Breast epithelium (tissue), 4 donors: Measurements from ENCODE around the gene INIP. TPM values are rescaled to one million over a fixed set of nuclear protein-coding genes. Genes with fewer than 3 reads are reported as not detected.

ENCODE experiments used
- DNase-seq, 2 donors: peaks; one replicate each; pipeline ENCODE4 v3.0.0-alpha.2; 2019; ENCODE audit warnings: low spot score in 2 of 2
- H3K27ac ChIP-seq, 2 donors: fragments of 200-600 bp; sonication (generic) in 1 of 2; one replicate each; pipeline ENCODE4 v1.5.1; 2016 to 2019; ENCODE audit warnings: mild to moderate bottlenecking in 1 of 2
- H3K27me3 ChIP-seq, 2 donors: fragments of 200-600 bp; sonication (generic) in 1 of 2; one replicate each; pipeline versions ENCODE4 v1.5.1 to v1.6.0; 2017 to 2019; ENCODE audit warnings: control low read depth in 1 of 2, mild to moderate bottlenecking in 1 of 2
- H3K36me3 ChIP-seq: fragments of 200-600 bp; one replicate; pipeline ENCODE4 v1.5.1; 2019
- H3K4me1 ChIP-seq, 2 donors: fragments of 200-600 bp; sonication (generic); one replicate each; pipeline ENCODE4 v1.5.1; 2016 to 2019; ENCODE audit warnings: control low read depth in 1 of 2
- H3K4me3 ChIP-seq, 3 donors: fragments of 200-600 bp; sonication (generic); 1 replicate in 2 of 3; 2 replicates in 1 of 3; pipeline ENCODE4 v1.5.1; 2016 to 2019; ENCODE audit warnings: mild to moderate bottlenecking in 3 of 3, moderate library complexity in 2 of 3
- H3K9me3 ChIP-seq, 2 donors: fragments of 200-600 bp; sonication (generic) in 1 of 2; one replicate each; pipeline ENCODE4 v1.5.1; 2016 to 2019; ENCODE audit warnings: control low read depth in 1 of 2
- POLR2A ChIP-seq: fragments of 450-650 bp; IDR thresholded peaks from one replicate; pipeline ENCODE4 v1.6.1; 2016; ENCODE audit warnings: antibody characterized with exemption, mild to moderate bottlenecking, moderate library complexity
- POLR2AphosphoS5 ChIP-seq, 3 donors: sonication (generic); formaldehyde crosslinking; IDR thresholded peaks; one replicate each; pipeline ENCODE4 v1.6.1; 2017; ENCODE audit warnings: antibody characterized with exemption in 3 of 3
- intact Hi-C: fragments of 100-400 bp; cut with DNase I; formaldehyde crosslinking; loops from one replicate; pipeline ENCODE4 v1.15.1; 2023; ENCODE audit warnings: low total_unique reads
- total RNA-seq, 3 donors: library from RNA; depleted of rRNA; stranded (reverse); fragments of >200 nt; gene quantifications; one replicate each; pipeline ENCODE4 v1.1.0, GENCODE V29; 2016
- TF ChIP-seq, protein P1 (sequence below), 3 donors: fragments of 450-650 bp; IDR thresholded peaks; one replicate each; pipeline ENCODE4 v1.5.1; 2016 to 2017; ENCODE audit warnings: antibody characterized with exemption in 3 of 3, mild to moderate bottlenecking in 3 of 3, moderate library complexity in 3 of 3

The INIP gene
- total RNA-seq, 3 donors from 2014 or later, result 21.0 to 25.6 (median 21.9) TPM

- intact Hi-C loops, result loop anchor here (5.0 kb wide), 1 partner anchor 518 kb away; no protein-coding TSS in a partner anchor
- DNase-seq, result no peak
- Histone ChIP-seq H3K27ac (no peak overlapping the region), H3K4me1 (no peaks in the 10 kb centered on the region), H3K4me3 (no peak overlapping the region), H3K9me3 (no peaks in the 10 kb centered on the region), H3K27me3 (no peaks in the 10 kb centered on the region), H3K36me3 (no peaks in the 10 kb centered on the region)
- TF ChIP-seq POLR2AphosphoS5 (IDR thresholded peaks at IDR 0.05), result no peak
- TF ChIP-seq, protein P1, sequence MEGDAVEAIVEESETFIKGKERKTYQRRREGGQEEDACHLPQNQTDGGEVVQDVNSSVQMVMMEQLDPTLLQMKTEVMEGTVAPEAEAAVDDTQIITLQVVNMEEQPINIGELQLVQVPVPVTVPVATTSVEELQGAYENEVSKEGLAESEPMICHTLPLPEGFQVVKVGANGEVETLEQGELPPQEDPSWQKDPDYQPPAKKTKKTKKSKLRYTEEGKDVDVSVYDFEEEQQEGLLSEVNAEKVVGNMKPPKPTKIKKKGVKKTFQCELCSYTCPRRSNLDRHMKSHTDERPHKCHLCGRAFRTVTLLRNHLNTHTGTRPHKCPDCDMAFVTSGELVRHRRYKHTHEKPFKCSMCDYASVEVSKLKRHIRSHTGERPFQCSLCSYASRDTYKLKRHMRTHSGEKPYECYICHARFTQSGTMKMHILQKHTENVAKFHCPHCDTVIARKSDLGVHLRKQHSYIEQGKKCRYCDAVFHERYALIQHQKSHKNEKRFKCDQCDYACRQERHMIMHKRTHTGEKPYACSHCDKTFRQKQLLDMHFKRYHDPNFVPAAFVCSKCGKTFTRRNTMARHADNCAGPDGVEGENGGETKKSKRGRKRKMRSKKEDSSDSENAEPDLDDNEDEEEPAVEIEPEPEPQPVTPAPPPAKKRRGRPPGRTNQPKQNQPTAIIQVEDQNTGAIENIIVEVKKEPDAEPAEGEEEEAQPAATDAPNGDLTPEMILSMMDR (IDR thresholded peaks at IDR 0.05), result no peak
- no peak for TF ChIP-seq POLR2A
Observed at GRCh38 chr9:112664531-112664930, 53.4 kb downstream of the INIP start.

GRCh38 chr9:112663681-112664080 is 54.2 kb downstream of the INIP start:
- TF ChIP-seq, protein P1 (IDR thresholded peaks at IDR 0.05), result no peak
- TF ChIP-seq POLR2AphosphoS5 (IDR thresholded peaks at IDR 0.05) (no peak), POLR2A (no peak)
- H3K27ac ChIP-seq, result no peak overlapping the region
- H3K4me3 ChIP-seq, result no peak overlapping the region
- no peaks in the 10 kb centered on the region for H3K27me3 ChIP-seq
- no peaks in the 10 kb centered on the region for H3K9me3 ChIP-seq
- intact Hi-C loops, result loop anchor here (5.0 kb wide), 1 partner anchor 519 kb away; no protein-coding TSS in a partner anchor
- no peaks in the 10 kb centered on the region for H3K4me1 ChIP-seq
- DNase-seq, result no peak
- H3K36me3 ChIP-seq, result no peaks in the 10 kb centered on the region

GRCh38 chr9:112659906-112660305 is 58.0 kb downstream of the INIP start:
- no peaks in the 10 kb centered on the region for H3K4me1 ChIP-seq
- H3K27ac ChIP-seq, result no peak overlapping the region
- no peak for DNase-seq
- intact Hi-C loops, result loop anchor here (5.0 kb wide), 1 partner anchor 522 kb away; no protein-coding TSS in a partner anchor
- TF ChIP-seq POLR2AphosphoS5 (IDR thresholded peaks at IDR 0.05), result no peak
- TF ChIP-seq, protein P1 (IDR thresholded peaks at IDR 0.05), result no peak
- TF ChIP-seq POLR2A, result no peak
- H3K4me3 ChIP-seq, result no peak overlapping the region
- H3K36me3 ChIP-seq, result no peaks in the 10 kb centered on the region
- H3K27me3 ChIP-seq, result no peaks in the 10 kb centered on the region
- no peaks in the 10 kb centered on the region for H3K9me3 ChIP-seq

DNA sequence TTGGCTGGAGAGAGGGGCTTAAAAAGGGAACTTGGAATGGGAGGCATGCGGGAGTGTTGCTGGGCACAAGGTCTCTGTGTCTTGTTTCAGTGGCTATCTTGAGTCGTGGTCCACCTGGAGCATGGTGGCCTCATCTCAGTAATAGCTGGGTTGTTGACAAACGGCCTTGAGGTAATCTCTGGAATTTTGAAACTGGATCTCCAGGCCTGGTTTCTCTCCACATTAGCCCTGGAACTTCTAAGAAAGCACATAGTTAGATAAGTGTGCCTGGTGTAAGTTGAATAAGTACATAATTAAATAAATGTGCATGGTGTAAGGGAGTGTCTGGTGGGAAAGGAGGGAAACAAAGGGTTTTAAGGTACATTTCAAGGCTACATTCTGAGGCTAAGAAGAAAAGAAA is 62.2 kb downstream of the INIP start:
- intact Hi-C loops, result no loop called here
- Histone ChIP-seq H3K9me3 (no peaks in the 10 kb centered on the region), H3K4me1 (no peaks in the 10 kb centered on the region), H3K27ac (no peak overlapping the region), H3K36me3 (no peaks in the 10 kb centered on the region), H3K4me3 (no peak overlapping the region), H3K27me3 (no peaks in the 10 kb centered on the region)
- TF ChIP-seq POLR2A (no peak), POLR2AphosphoS5 (IDR thresholded peaks at IDR 0.05) (no peak)
- TF ChIP-seq, protein P1 (IDR thresholded peaks at IDR 0.05), result no peak
- no peak for DNase-seq

GRCh38 chr9:112654282-112654681 is 63.6 kb downstream of the INIP start:
- Histone ChIP-seq H3K27me3 (no peaks in the 10 kb centered on the region), H3K27ac (no peak overlapping the region), H3K9me3 (peaks cover 0 to under 1% of the 10 kb centered on the region in 2 donors), H3K4me1 (no peaks in the 10 kb centered on the region), H3K4me3 (no peak overlapping the region), H3K36me3 (no peaks in the 10 kb centered on the region)
- intact Hi-C loops, result no loop called here
- DNase-seq, result no peak
- no peak for TF ChIP-seq POLR2AphosphoS5 (IDR thresholded peaks at IDR 0.05)
- TF ChIP-seq, protein P1 (IDR thresholded peaks at IDR 0.05), result no peak
- TF ChIP-seq POLR2A, result no peak
